Measurements from ENCODE around the gene KLF3.
"Not testable (repeated sequence)": the region's sequence is repeated elsewhere in the genome, so short reads cannot be mapped to it uniquely, and the experiment has no call there.

KLF3 gene

GRCh38 chr4:38663801-38664705 lies at the start of gene KLF3:
KLF3 (plus strand) TSS chr4:38664199; CDS start chr4:38680626, 16,427 bp downstream.
- peak; percentile 88 for DNase-seq (ENCODE audit: low read depth)

- DNase-seq (ENCODE audit: low read depth), result no peak
These were observed 49.8 kb upstream of the KLF3 start for GRCh38 chr4:38614231-38614630.

- no peak for DNase-seq (ENCODE audit: low read depth)
These were observed 48.2 kb upstream of the KLF3 start for GRCh38 chr4:38615847-38616246.

GRCh38 chr4:38618505-38618904 lies 45.5 kb upstream of the KLF3 start:
- DNase-seq (ENCODE audit: low read depth), result no peak

- no peak for DNase-seq (ENCODE audit: low read depth)
These were observed 44.7 kb upstream of the KLF3 start for GRCh38 chr4:38619316-38619715.

- DNase-seq (ENCODE audit: low read depth), result no peak
These were observed 43.9 kb upstream of the KLF3 start for GRCh38 chr4:38620065-38620464.

- no peak for DNase-seq (ENCODE audit: low read depth)
These were observed 43.4 kb upstream of the KLF3 start for GRCh38 chr4:38620527-38621027.

- DNase-seq (ENCODE audit: low read depth), result no peak
These were observed 42.8 kb upstream of the KLF3 start for GRCh38 chr4:38621028-38621684.

- no peak for DNase-seq (ENCODE audit: low read depth)
These were observed 42.2 kb upstream of the KLF3 start for GRCh38 chr4:38621831-38622230.

- not testable (repeated sequence) for DNase-seq (ENCODE audit: low read depth)
These were observed 41.7 kb upstream of the KLF3 start for GRCh38 chr4:38622340-38622739.

GRCh38 chr4:38623260-38623659 lies 40.7 kb upstream of the KLF3 start:
- DNase-seq (ENCODE audit: low read depth), result no peak

GRCh38 chr4:38624311-38624710 lies 39.7 kb upstream of the KLF3 start:
- no peak for DNase-seq (ENCODE audit: low read depth)

- DNase-seq (ENCODE audit: low read depth), result no peak
These were observed 38.5 kb upstream of the KLF3 start for GRCh38 chr4:38625508-38625907.

GRCh38 chr4:38626901-38627444 lies 37.0 kb upstream of the KLF3 start:
- DNase-seq (ENCODE audit: low read depth), result not testable (repeated sequence)

- no peak for DNase-seq (ENCODE audit: low read depth)
These were observed 33.5 kb upstream of the KLF3 start for GRCh38 chr4:38630519-38630918.

- DNase-seq (ENCODE audit: low read depth), result no peak
These were observed 29.8 kb upstream of the KLF3 start for GRCh38 chr4:38634047-38634759.

GRCh38 chr4:38639242-38639641 lies 24.8 kb upstream of the KLF3 start:
- DNase-seq (ENCODE audit: low read depth), result no peak

GRCh38 chr4:38641811-38642210 lies 22.2 kb upstream of the KLF3 start:
- no peak for DNase-seq (ENCODE audit: low read depth)

- DNase-seq (ENCODE audit: low read depth), result no peak
These were observed 19.8 kb upstream of the KLF3 start for GRCh38 chr4:38644201-38644600.

- DNase-seq (ENCODE audit: low read depth), result no peak
These were observed 16.7 kb upstream of the KLF3 start for GRCh38 chr4:38647101-38647819.

- no peak for DNase-seq (ENCODE audit: low read depth)
These were observed 13.9 kb upstream of the KLF3 start for GRCh38 chr4:38650133-38650532.

GRCh38 chr4:38654273-38654672 lies 9.7 kb upstream of the KLF3 start:
- no peak for DNase-seq (ENCODE audit: low read depth)
